IPS-18a (cell line): ENCODE measurements around the gene NEU4.

Experiments
- H3K27ac ChIP-seq: one replicate; pipeline ENCODE4 v1.5.1; 2013; ENCODE audit warnings: low read length
- H3K27me3 ChIP-seq: one replicate; pipeline ENCODE4 v1.6.1; 2013; ENCODE audit warnings: mild to moderate bottlenecking, low read length; ENCODE audit not compliant: control insufficient read depth, insufficient read depth
- H3K36me3 ChIP-seq: one replicate; pipeline ENCODE4 v1.6.1; 2013; ENCODE audit warnings: low read depth, low read length; ENCODE audit not compliant: control insufficient read depth
- H3K4me1 ChIP-seq: one replicate; pipeline ENCODE4 v1.6.1; 2013; ENCODE audit warnings: low read depth, low read length; ENCODE audit not compliant: control insufficient read depth
- H3K4me3 ChIP-seq: one replicate; pipeline ENCODE4 v1.5.1; 2013; ENCODE audit warnings: low read length
- H3K9ac ChIP-seq: one replicate; pipeline ENCODE4 v1.6.1; 2013; ENCODE audit warnings: mild to moderate bottlenecking, low read length, moderate library complexity
- H3K9me3 ChIP-seq: one replicate; pipeline ENCODE4 v1.6.1; 2013; ENCODE audit warnings: low read depth, low read length; ENCODE audit not compliant: control insufficient read depth

The NEU4 gene

GRCh38 chr2:241850544-241851324 lies 41.7 kb downstream of the NEU4 start:
- no peak overlapping the region for H3K4me3 ChIP-seq
- no peak overlapping the region for H3K9ac ChIP-seq
- H3K9me3 ChIP-seq: no peaks in the 10 kb centered on the region

DNA sequence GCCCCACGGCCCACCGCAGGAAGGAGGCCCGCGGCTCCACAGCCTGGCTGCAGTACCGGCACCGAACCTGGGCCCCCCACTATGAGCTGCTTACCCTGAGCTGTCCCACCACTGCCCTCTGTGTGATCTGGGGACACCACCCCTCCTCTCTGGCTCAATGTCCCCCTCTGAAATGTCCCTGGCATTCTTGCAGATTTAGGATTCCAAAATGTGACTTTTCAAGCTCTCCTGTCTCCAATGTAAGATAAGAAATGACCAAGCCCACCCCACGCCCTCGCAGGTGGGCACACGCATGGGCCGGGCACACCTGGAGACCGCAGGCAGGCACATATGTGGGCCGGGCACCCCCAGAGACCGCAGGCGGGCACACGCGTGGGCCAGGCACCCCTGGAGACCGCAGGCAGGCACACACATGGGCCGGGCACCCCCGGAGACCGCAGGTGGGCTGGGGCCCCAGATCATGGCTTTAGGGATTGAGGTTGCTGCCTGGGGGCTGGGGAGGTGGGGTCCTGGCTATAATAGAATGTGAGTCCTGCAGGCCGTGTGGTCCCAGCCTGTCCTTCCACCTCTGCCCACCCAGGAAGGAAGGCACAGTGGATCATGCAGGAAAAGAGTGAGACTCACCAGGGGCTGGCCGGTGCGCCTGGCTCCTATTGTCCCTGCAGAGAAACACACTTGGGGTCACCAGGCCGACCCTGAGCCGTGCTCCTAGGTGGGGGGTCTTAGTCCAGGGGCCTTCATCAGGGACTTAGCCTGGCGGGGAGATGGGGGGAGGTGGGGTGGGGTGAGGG lies 42.5 kb downstream of the NEU4 start:
- H3K4me3 ChIP-seq: no peak overlapping the region
- H3K27me3 ChIP-seq: peaks cover under 1% of the 10 kb centered on the region
- no peak overlapping the region for H3K9ac ChIP-seq
- H3K9me3 ChIP-seq: no peaks in the 10 kb centered on the region
- H3K27ac ChIP-seq: no peak overlapping the region
- no peaks in the 10 kb centered on the region for H3K4me1 ChIP-seq
- no peaks in the 10 kb centered on the region for H3K36me3 ChIP-seq

More at GRCh38 chr2:241850544-241851324, 41.7 kb downstream of the NEU4 start:
- no peak overlapping the region for H3K27ac ChIP-seq
- no peaks in the 10 kb centered on the region for H3K4me1 ChIP-seq
- no peaks in the 10 kb centered on the region for H3K36me3 ChIP-seq
- H3K27me3 ChIP-seq: peaks cover 8% of the 10 kb centered on the region

GRCh38 chr2:241852116-241852980 lies 43.4 kb downstream of the NEU4 start:
- Histone ChIP-seq H3K36me3 (no peaks in the 10 kb centered on the region), H3K27ac (no peak overlapping the region), H3K27me3 (no peaks in the 10 kb centered on the region), H3K9me3 (no peaks in the 10 kb centered on the region), H3K9ac (no peak overlapping the region), H3K4me3 (no peak overlapping the region), H3K4me1 (no peaks in the 10 kb centered on the region)

DNA sequence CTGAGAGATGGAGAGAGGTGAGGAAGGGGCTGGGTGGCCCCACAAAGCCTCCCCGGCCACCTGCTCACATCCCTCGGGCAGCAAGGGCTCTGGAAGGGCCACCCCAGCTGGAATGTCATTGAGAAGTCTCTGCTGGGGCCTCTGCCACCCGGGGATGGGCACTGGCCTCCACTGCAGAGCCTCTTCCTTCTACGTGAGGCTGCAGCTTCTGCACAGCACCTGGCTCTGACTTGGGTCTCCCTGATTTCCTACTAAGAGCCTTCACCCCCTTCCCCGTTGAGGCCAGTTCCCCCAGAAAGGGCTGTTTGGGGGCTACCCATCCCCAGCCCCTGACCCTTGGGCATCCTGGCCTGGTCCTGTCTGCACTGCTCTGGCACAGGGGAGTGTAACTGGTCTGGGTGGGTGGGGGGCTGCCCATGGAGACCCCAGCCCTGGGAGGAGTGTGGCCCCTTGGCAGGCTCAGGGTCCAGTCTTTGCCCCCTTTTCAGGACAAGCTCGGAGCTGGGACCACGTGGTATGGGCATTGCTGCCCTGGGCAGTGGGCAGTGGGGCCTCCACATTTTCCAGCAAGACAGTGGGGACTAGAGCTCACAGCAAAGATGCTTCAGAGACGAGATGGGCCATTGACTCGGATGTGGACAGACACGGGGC lies 44.1 kb downstream of the NEU4 start:
- H3K27me3 ChIP-seq: no peaks in the 10 kb centered on the region
- no peak overlapping the region for H3K4me3 ChIP-seq
- H3K4me1 ChIP-seq: no peaks in the 10 kb centered on the region
- H3K36me3 ChIP-seq: no peaks in the 10 kb centered on the region
- H3K9ac ChIP-seq: no peak overlapping the region
- H3K9me3 ChIP-seq: no peaks in the 10 kb centered on the region
- no peak overlapping the region for H3K27ac ChIP-seq

DNA sequence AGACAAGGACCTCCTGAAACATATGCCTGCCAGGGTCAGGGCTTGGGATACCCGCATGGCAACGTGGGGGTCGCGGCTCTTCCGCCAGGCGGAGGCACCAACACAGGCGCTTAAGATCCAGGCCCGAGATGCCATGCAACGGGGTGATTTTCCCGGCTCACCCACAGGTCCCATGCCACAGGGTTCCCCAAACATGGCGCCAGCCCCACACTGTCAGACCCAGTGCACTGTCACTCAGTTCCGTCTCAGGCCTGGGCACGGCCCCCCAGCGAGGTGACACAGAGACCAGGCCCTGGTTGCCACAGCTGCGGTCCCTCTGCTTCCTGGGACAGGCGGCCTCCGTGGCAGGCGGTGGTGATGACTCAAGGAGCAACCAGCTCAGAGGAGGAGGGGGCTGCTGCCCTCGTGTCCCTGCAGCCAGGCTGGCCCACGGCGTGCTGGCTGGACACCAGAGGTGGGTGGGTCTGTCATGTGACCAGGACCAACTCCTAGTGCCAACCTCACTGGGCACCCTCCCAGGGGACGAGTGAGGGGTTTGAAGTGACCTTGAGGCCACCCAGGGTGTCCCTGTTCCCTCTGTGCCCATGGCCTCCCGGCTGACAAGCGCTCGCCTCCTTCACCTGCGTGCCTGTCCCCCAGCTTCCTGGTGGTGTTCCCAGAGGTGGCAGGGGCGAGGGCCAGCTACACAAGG lies 44.8 kb downstream of the NEU4 start:
- Histone ChIP-seq H3K9me3 (no peaks in the 10 kb centered on the region), H3K4me3 (no peak overlapping the region), H3K27ac (no peak overlapping the region), H3K9ac (no peak overlapping the region), H3K4me1 (no peaks in the 10 kb centered on the region), H3K27me3 (no peaks in the 10 kb centered on the region), H3K36me3 (no peaks in the 10 kb centered on the region)

GRCh38 chr2:241854342-241855244 lies 45.6 kb downstream of the NEU4 start:
- Histone ChIP-seq H3K27ac (no peak overlapping the region), H3K27me3 (no peaks in the 10 kb centered on the region), H3K9me3 (no peaks in the 10 kb centered on the region), H3K36me3 (no peaks in the 10 kb centered on the region), H3K9ac (no peak overlapping the region), H3K4me1 (no peaks in the 10 kb centered on the region), H3K4me3 (no peak overlapping the region)

- no peaks in the 10 kb centered on the region for H3K27me3 ChIP-seq
- no peak overlapping the region for H3K9ac ChIP-seq
- H3K9me3 ChIP-seq: no peaks in the 10 kb centered on the region
- H3K36me3 ChIP-seq: no peaks in the 10 kb centered on the region
- H3K4me1 ChIP-seq: no peaks in the 10 kb centered on the region
- H3K4me3 ChIP-seq: no peak overlapping the region
- H3K27ac ChIP-seq: no peak overlapping the region
These were observed 46.4 kb downstream of the NEU4 start for GRCh38 chr2:241855245-241855887.

- Histone ChIP-seq H3K4me3 (no peak overlapping the region), H3K9me3 (no peaks in the 10 kb centered on the region), H3K36me3 (no peaks in the 10 kb centered on the region), H3K9ac (no peak overlapping the region), H3K27me3 (no peaks in the 10 kb centered on the region), H3K4me1 (no peaks in the 10 kb centered on the region), H3K27ac (no peak overlapping the region)
These were observed 47.0 kb downstream of the NEU4 start for GRCh38 chr2:241855888-241856422.

DNA sequence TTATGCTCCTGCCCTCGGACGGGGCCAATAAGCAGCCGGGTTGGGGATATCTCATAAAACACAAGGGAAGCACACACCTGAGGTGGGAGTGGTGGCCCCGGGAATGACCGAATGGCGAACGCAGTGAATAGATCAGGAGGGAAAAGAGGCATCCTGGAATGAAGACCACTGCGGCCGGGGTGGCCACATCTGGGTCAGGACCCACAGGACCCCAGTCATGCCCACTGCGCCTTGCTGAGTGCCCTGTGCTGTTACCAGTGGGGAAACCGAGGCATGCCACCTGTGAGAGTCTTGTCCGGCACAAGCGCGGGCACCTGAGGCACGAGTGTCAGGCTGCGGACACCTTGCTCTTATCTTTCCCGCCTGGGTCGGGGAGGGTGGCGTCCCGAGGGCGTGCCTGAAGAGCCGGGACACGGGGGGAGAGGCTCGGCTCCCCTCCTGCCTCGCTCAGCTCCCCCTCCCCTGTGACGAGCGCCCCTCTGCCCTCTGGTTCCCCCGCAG lies 48.1 kb downstream of the NEU4 start:
- Histone ChIP-seq H3K27ac (no peak overlapping the region), H3K4me3 (no peak overlapping the region), H3K9ac (no peak overlapping the region), H3K4me1 (no peaks in the 10 kb centered on the region), H3K27me3 (no peaks in the 10 kb centered on the region), H3K9me3 (no peaks in the 10 kb centered on the region), H3K36me3 (no peaks in the 10 kb centered on the region)
